GM21723 (cell line): Measurements from ENCODE around the gene LAMB1.

Source experiments
- ATAC-seq: cut with Tn5 transposase; IDR thresholded peaks from one replicate; pipeline ENCODE4 v1.9.1; 2021; ENCODE audit warnings: mild to moderate bottlenecking, moderate library complexity; ENCODE audit not compliant: unreplicated experiment

Gene LAMB1

GRCh38 chr7:108018668-108019067 lies 15.7 kb upstream of the LAMB1 start:
- no peak for ATAC-seq

- ATAC-seq: no peak
These were observed 14.8 kb upstream of the LAMB1 start for GRCh38 chr7:108017776-108018151.

- ATAC-seq: no peak
These were observed 14.1 kb upstream of the LAMB1 start for GRCh38 chr7:108016841-108017775.

- ATAC-seq: no peak
These were observed 12.8 kb upstream of the LAMB1 start for GRCh38 chr7:108015740-108016139.

- ATAC-seq: no peak
These were observed 12.1 kb upstream of the LAMB1 start for GRCh38 chr7:108014747-108015682.

GRCh38 chr7:108014215-108014614 lies 11.3 kb upstream of the LAMB1 start:
- no peak for ATAC-seq

GRCh38 chr7:108012499-108013430 lies 9.8 kb upstream of the LAMB1 start:
- no peak for ATAC-seq

GRCh38 chr7:108010377-108010776 lies 7.4 kb upstream of the LAMB1 start:
- ATAC-seq: no peak

GRCh38 chr7:108009873-108010272 lies 6.9 kb upstream of the LAMB1 start:
- no peak for ATAC-seq

- ATAC-seq: no peak
These were observed 5.9 kb upstream of the LAMB1 start for GRCh38 chr7:108008827-108009226.

- no peak for ATAC-seq
These were observed 5.3 kb upstream of the LAMB1 start for GRCh38 chr7:108008240-108008639.

GRCh38 chr7:108007762-108008161 lies 4.8 kb upstream of the LAMB1 start:
- no peak for ATAC-seq

- ATAC-seq: no peak
These were observed 4.3 kb upstream of the LAMB1 start for GRCh38 chr7:108007261-108007660.

- no peak for ATAC-seq
These were observed 1.5 kb upstream of the LAMB1 start for GRCh38 chr7:108004220-108005142.

- ATAC-seq: no peak
These were observed 606 bp upstream of the LAMB1 start for GRCh38 chr7:108003599-108003935.

GRCh38 chr7:108001764-108002725 lies 916 bp downstream of the LAMB1 start:
- ATAC-seq: no peak

GRCh38 chr7:108000875-108001763 lies 1.8 kb downstream of the LAMB1 start:
- ATAC-seq: no peak
